Tibial nerve (tissue), 4 donors: ENCODE measurements around the gene PFKFB4.

ENCODE experiments used
- EP300 ChIP-seq, 2 donors: sonication (generic); formaldehyde crosslinking; IDR thresholded peaks; one replicate each; pipeline ENCODE4 v1.6.1; 2017; ENCODE audit warnings: antibody characterized with exemption in 2 of 2, mild to moderate bottlenecking in 1 of 2
- POLR2A ChIP-seq, 2 donors: fragments of 450-650 bp; IDR thresholded peaks; one replicate each; pipeline ENCODE4 v1.6.1; 2017; ENCODE audit warnings: antibody characterized with exemption in 2 of 2, mild to moderate bottlenecking in 2 of 2, moderate library complexity in 2 of 2
- TF ChIP-seq, protein P1 (sequence below), 5 experiments: fragments of 200-600 bp in 3 of 5; fragments of 450-650 bp in 2 of 5; sonication (generic) in 3 of 5; IDR thresholded peaks; one replicate each; pipeline ENCODE4 v1.5.1; 2016 to 2019; ENCODE audit warnings: antibody characterized with exemption in 5 of 5, mild to moderate bottlenecking in 3 of 5, moderate library complexity in 2 of 5

- TF ChIP-seq, protein P1, sequence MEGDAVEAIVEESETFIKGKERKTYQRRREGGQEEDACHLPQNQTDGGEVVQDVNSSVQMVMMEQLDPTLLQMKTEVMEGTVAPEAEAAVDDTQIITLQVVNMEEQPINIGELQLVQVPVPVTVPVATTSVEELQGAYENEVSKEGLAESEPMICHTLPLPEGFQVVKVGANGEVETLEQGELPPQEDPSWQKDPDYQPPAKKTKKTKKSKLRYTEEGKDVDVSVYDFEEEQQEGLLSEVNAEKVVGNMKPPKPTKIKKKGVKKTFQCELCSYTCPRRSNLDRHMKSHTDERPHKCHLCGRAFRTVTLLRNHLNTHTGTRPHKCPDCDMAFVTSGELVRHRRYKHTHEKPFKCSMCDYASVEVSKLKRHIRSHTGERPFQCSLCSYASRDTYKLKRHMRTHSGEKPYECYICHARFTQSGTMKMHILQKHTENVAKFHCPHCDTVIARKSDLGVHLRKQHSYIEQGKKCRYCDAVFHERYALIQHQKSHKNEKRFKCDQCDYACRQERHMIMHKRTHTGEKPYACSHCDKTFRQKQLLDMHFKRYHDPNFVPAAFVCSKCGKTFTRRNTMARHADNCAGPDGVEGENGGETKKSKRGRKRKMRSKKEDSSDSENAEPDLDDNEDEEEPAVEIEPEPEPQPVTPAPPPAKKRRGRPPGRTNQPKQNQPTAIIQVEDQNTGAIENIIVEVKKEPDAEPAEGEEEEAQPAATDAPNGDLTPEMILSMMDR (IDR thresholded peaks at IDR 0.05), result no peak
- no peak for TF ChIP-seq POLR2A (IDR thresholded peaks at IDR 0.05)
- TF ChIP-seq EP300 (IDR thresholded peaks at IDR 0.05), result no peak
Measured at GRCh38 chr3:48552111-48552951, 4.3 kb downstream of the PFKFB4 start.
